ENCODE measurements around the gene PSIP1. TPM values are rescaled to one million over a fixed set of nuclear protein-coding genes. Genes with fewer than 3 reads are reported as not detected.

Gene PSIP1
- total RNA-seq, 1 donor from 2014 or later: 21.1 TPM

GRCh38 chr9:15512204-15512603 lies 1.4 kb upstream of the PSIP1 start:
- intact Hi-C loops (cut with DNase I): no loop called here
- DNase-seq (no peak), ATAC-seq (ENCODE audit: poor library complexity) (no peak)

GRCh38 chr9:15509931-15510788 lies 610 bp downstream of the PSIP1 start:
- intact Hi-C loops (cut with DNase I): no loop called here
- DNase-seq (peak; percentile 57), ATAC-seq (ENCODE audit: poor library complexity) (peak; percentile 87)

GRCh38 chr9:15505921-15506320 lies 4.8 kb downstream of the PSIP1 start:
- no peak for ATAC-seq (ENCODE audit: poor library complexity)
- no peak for DNase-seq
- intact Hi-C loops (cut with DNase I): no loop called here

GRCh38 chr9:15501803-15502202 lies 9.0 kb downstream of the PSIP1 start:
- DNase-seq: no peak
- ATAC-seq (ENCODE audit: poor library complexity): no peak
- intact Hi-C loops (cut with DNase I): no loop called here

- no peak for ATAC-seq (ENCODE audit: poor library complexity)
- DNase-seq: no peak
- intact Hi-C loops (cut with DNase I): no loop called here
Observed at GRCh38 chr9:15501179-15501578, 9.6 kb downstream of the PSIP1 start.

GRCh38 chr9:15499139-15499538 lies 11.6 kb downstream of the PSIP1 start:
- DNase-seq: no peak
- ATAC-seq (ENCODE audit: poor library complexity): no peak
- intact Hi-C loops (cut with DNase I): no loop called here

GRCh38 chr9:15498246-15498995 lies 12.3 kb downstream of the PSIP1 start:
- intact Hi-C loops (cut with DNase I): no loop called here
- ATAC-seq (ENCODE audit: poor library complexity): no peak
- DNase-seq: no peak

GRCh38 chr9:15492485-15493150 lies 18.2 kb downstream of the PSIP1 start:
- intact Hi-C loops (cut with DNase I): no loop called here

GRCh38 chr9:15491950-15492349 lies 18.8 kb downstream of the PSIP1 start:
- ATAC-seq (ENCODE audit: poor library complexity) (no peak), DNase-seq (no peak)
- intact Hi-C loops (cut with DNase I): no loop called here

More at GRCh38 chr9:15492485-15493150, 18.2 kb downstream of the PSIP1 start:
- no peak for ATAC-seq (ENCODE audit: poor library complexity)
- DNase-seq: no peak

- ATAC-seq (ENCODE audit: poor library complexity): no peak
- intact Hi-C loops (cut with DNase I): no loop called here
- no peak for DNase-seq
Observed at GRCh38 chr9:15485836-15486666, 24.7 kb downstream of the PSIP1 start.

GRCh38 chr9:15484802-15485201 lies 26.0 kb downstream of the PSIP1 start:
- ATAC-seq (ENCODE audit: poor library complexity) (no peak), DNase-seq (no peak)
- intact Hi-C loops (cut with DNase I): no loop called here

- no peak for ATAC-seq (ENCODE audit: poor library complexity)
- no peak for DNase-seq
- intact Hi-C loops (cut with DNase I): no loop called here
Observed at GRCh38 chr9:15482146-15482545, 28.6 kb downstream of the PSIP1 start.

- no peak for DNase-seq
- no peak for ATAC-seq (ENCODE audit: poor library complexity)
- intact Hi-C loops (cut with DNase I): no loop called here
Observed at GRCh38 chr9:15480028-15480427, 30.7 kb downstream of the PSIP1 start.

GRCh38 chr9:15475923-15476536 lies 34.7 kb downstream of the PSIP1 start:
- intact Hi-C loops (cut with DNase I): no loop called here
- no peak for ATAC-seq (ENCODE audit: poor library complexity)
- no peak for DNase-seq

- ATAC-seq (ENCODE audit: poor library complexity) (no peak), DNase-seq (no peak)
- intact Hi-C loops (cut with DNase I): no loop called here
Observed at GRCh38 chr9:15469862-15470261, 40.9 kb downstream of the PSIP1 start.

GRCh38 chr9:15469406-15469805 lies 41.4 kb downstream of the PSIP1 start:
- DNase-seq (no peak), ATAC-seq (ENCODE audit: poor library complexity) (no peak)
- intact Hi-C loops (cut with DNase I): no loop called here

- intact Hi-C loops (cut with DNase I): no loop called here
- DNase-seq (no peak), ATAC-seq (ENCODE audit: poor library complexity) (no peak)
Observed at GRCh38 chr9:15468145-15468544, 42.6 kb downstream of the PSIP1 start.

- ATAC-seq (ENCODE audit: poor library complexity) (peak; percentile 64), DNase-seq (no peak)
- intact Hi-C loops (cut with DNase I): no loop called here
Observed at GRCh38 chr9:15461601-15462000, 49.2 kb downstream of the PSIP1 start.
